Neutrophil (primary cell): ENCODE measurements around the gene FYCO1.

ENCODE experiments used
- H3K27ac ChIP-seq: fragments of 200-600 bp; sonication (generic); 2 replicates; pipeline ENCODE4 v1.5.1; 2016; ENCODE audit warnings: mild to moderate bottlenecking, moderate library complexity
- H3K27me3 ChIP-seq: fragments of 200-600 bp; sonication (generic); 2 replicates; pipeline ENCODE4 v1.6.0; 2016; ENCODE audit warnings: mild to moderate bottlenecking
- H3K36me3 ChIP-seq: fragments of 200-600 bp; sonication (generic); 2 replicates; pipeline ENCODE4 v1.5.1; 2017
- H3K4me1 ChIP-seq, 2 experiments: fragments of 200-600 bp in 1 of 2; sonication (generic) in 1 of 2; 1 replicate in 1 of 2; 2 replicates in 1 of 2; pipeline versions ENCODE4 v1.5.1 to v1.6.1; 2013 to 2016; ENCODE audit warnings: low read depth in 1 of 2, low read length in 1 of 2, mild to moderate bottlenecking in 1 of 2, moderate library complexity in 1 of 2; ENCODE audit not compliant: control insufficient read depth in 1 of 2, insufficient read depth in 1 of 2
- H3K4me3 ChIP-seq, 2 experiments: fragments of 200-600 bp in 1 of 2; sonication (generic) in 1 of 2; 1 replicate in 1 of 2; 2 replicates in 1 of 2; pipeline ENCODE4 v1.5.1; 2013 to 2016; ENCODE audit warnings: low read depth in 1 of 2, low read length in 1 of 2, mild to moderate bottlenecking in 1 of 2, moderate library complexity in 1 of 2
- H3K9me3 ChIP-seq: fragments of 200-600 bp; sonication (generic); 2 replicates; pipeline ENCODE4 v1.5.1; 2016
- CTCF ChIP-seq: fragments of 200-600 bp; sonication (generic); IDR thresholded peaks from 2 replicates; pipeline ENCODE4 v1.5.1; 2016; ENCODE audit warnings: antibody characterized with exemption

The FYCO1 gene

GRCh38 chr3:45892161-45892560 is 103.5 kb downstream of the FYCO1 start:
- no peak overlapping the region for H3K27ac ChIP-seq
- H3K4me1 ChIP-seq = no peaks in the 10 kb centered on the region
- peaks cover 29% of the 10 kb centered on the region for H3K27me3 ChIP-seq
- no peak overlapping the region for H3K4me3 ChIP-seq
- H3K9me3 ChIP-seq = no peaks in the 10 kb centered on the region
- TF ChIP-seq CTCF = no peak
- H3K36me3 ChIP-seq = no peaks in the 10 kb centered on the region

- no peak overlapping the region for H3K4me3 ChIP-seq
- no peaks in the 10 kb centered on the region for H3K4me1 ChIP-seq
- H3K9me3 ChIP-seq = no peaks in the 10 kb centered on the region
- H3K27ac ChIP-seq = no peak overlapping the region
- no peaks in the 10 kb centered on the region for H3K36me3 ChIP-seq
- H3K27me3 ChIP-seq = peaks cover 29% of the 10 kb centered on the region
- no peak for TF ChIP-seq CTCF
Measured at GRCh38 chr3:45890405-45890804, 105.2 kb downstream of the FYCO1 start.

DNA sequence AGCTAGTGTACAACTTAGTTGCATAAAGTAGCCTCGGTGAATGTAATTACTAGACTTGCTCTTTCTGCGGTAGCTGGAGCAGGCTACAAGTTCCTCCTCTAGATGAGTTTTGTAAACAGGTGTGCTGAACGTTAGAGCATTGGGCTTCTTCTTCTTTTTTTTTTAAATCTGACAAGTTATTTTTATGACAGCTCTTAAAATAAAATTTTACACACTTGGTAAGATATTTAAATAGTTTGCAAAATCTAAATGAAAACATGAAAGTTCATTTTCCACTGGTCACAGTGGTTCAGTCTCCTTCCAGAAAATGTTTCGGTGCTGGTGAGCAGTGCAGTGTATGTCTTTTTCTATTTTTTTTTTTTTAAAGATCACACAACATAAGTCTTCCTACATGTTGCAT is 106.3 kb downstream of the FYCO1 start:
- no peak overlapping the region for H3K27ac ChIP-seq
- no peak overlapping the region for H3K4me3 ChIP-seq
- H3K36me3 ChIP-seq = no peaks in the 10 kb centered on the region
- no peaks in the 10 kb centered on the region for H3K4me1 ChIP-seq
- no peak for TF ChIP-seq CTCF
- no peaks in the 10 kb centered on the region for H3K9me3 ChIP-seq
- peaks cover 26% of the 10 kb centered on the region for H3K27me3 ChIP-seq

GRCh38 chr3:45887759-45888511 is 107.7 kb downstream of the FYCO1 start:
- Histone ChIP-seq H3K9me3 (no peaks in the 10 kb centered on the region), H3K4me1 (peaks cover 0 to 3% of the 10 kb centered on the region in 2 experiments), H3K36me3 (no peaks in the 10 kb centered on the region), H3K4me3 (no peak overlapping the region), H3K27ac (no peak overlapping the region), H3K27me3 (peaks cover 20% of the 10 kb centered on the region)
- TF ChIP-seq CTCF = no peak

GRCh38 chr3:45887285-45887684 is 108.3 kb downstream of the FYCO1 start:
- Histone ChIP-seq H3K27me3 (peaks cover 20% of the 10 kb centered on the region), H3K4me1 (peaks cover 0 to 3% of the 10 kb centered on the region in 2 experiments), H3K4me3 (no peak overlapping the region), H3K27ac (no peak overlapping the region), H3K9me3 (no peaks in the 10 kb centered on the region), H3K36me3 (no peaks in the 10 kb centered on the region)
- no peak for TF ChIP-seq CTCF
